HepG2 (cell line): ENCODE measurements around the gene YJEFN3.

Source experiments
- BHLHE40 ChIP-seq: IDR thresholded peaks from 2 replicates; pipeline ENCODE4 v1.6.1; 2011; ENCODE audit warnings: low read length, improper control_type of control experiment
- CTCF ChIP-seq: sonication (generic); formaldehyde crosslinking; IDR thresholded peaks from 2 replicates; pipeline ENCODE4 v1.5.0; 2020; ENCODE audit warnings: mild to moderate bottlenecking, missing genetic modification reagents, moderate library complexity
- FOXK1 ChIP-seq: sonication (generic); formaldehyde crosslinking; IDR thresholded peaks from 2 replicates; pipeline ENCODE4 v1.4.0; 2020; ENCODE audit warnings: low read depth, missing genetic modification reagents, borderline replicate concordance
- JARID2 ChIP-seq: sonication (generic); formaldehyde crosslinking; IDR thresholded peaks from 2 replicates; pipeline ENCODE4 v1.8.1; 2023; ENCODE audit warnings: missing genetic modification reagents, inconsistent platforms; ENCODE audit not compliant: insufficient replicate concordance
- MBNL3 ChIP-seq: fragments of 250-450 bp; sonication (Bioruptor Pico); conservative IDR thresholded peaks from 2 replicates; pipeline ENCODE4 v1.8.0; 2022; ENCODE audit warnings: mild to moderate bottlenecking, inconsistent platforms
- REST ChIP-seq, 2 experiments: IDR thresholded peaks; 2 replicates each; pipeline ENCODE4 v1.6.1; 2011 to 2012; ENCODE audit warnings: low read length in 2 of 2, borderline replicate concordance in 1 of 2, low read depth in 1 of 2, mild to moderate bottlenecking in 1 of 2, moderate library complexity in 1 of 2
- ZNF432 ChIP-seq: sonication (generic); formaldehyde crosslinking; IDR thresholded peaks from 2 replicates; pipeline ENCODE4 v1.5.0; 2020; ENCODE audit warnings: missing genetic modification reagents, mild to moderate bottlenecking, borderline replicate concordance

- TF ChIP-seq FOXK1 (CRISPR knock-in tag) (no peak), MBNL3 (CRISPR knock-in tag) (no peak), BHLHE40 (no peak), REST (IDR thresholded peaks at IDR 0.05; ENCODE audit: borderline replicate concordance in 1 of 2, low read depth in 1 of 2, low read length in 2 of 2) (no peak), CTCF (CRISPR knock-in tag) (no peak), ZNF432 (no peak), JARID2 (CRISPR knock-in tag) (no peak)
Observed at GRCh38 chr19:19547674-19548336, 19.1 kb downstream of the YJEFN3 start.
